GM12878 (cell line): ENCODE measurements around the gene APOE. TPM values are rescaled to one million over a fixed set of nuclear protein-coding genes. Genes with fewer than 3 reads are reported as not detected.
A peak's percentile ranks its signal among the peaks of the same experiment; 100 is the strongest.

Experiments
- ATAC-seq: fragments of 200-7000 bp; cut with Tn5 transposase; 3 replicates; pipeline ENCODE4 v1.9.1; 2020; ENCODE audit warnings: mild to moderate bottlenecking, moderate library complexity
- BruUV-seq: library from RNA; stranded (reverse); fragments of 400-500 nt; replicated peaks from 2 replicates; lab custom pipeline; 2021; lab: Mats Ljungman, UMichigan
- CTCF ChIA-PET: fragments of 300-600 bp; sonication (Branson Sonifier 250); formaldehyde crosslinking; extraction: SDS; loops from one replicate; lab custom pipeline; 2021; ENCODE audit warnings: inconsistent platforms; lab: Yijun Ruan, JAX
- POLR2A ChIA-PET: fragments of 350-600 bp; formaldehyde crosslinking; extraction: SDS; loops from one replicate; lab custom pipeline; 2021; ENCODE audit warnings: inconsistent platforms; lab: Charles Lee
- RAD21 ChIA-PET: fragments of 300-600 bp; sonication (Branson Sonifier 250); formaldehyde crosslinking; loops from one replicate; lab custom pipeline; 2023; ENCODE audit warnings: antibody characterized with exemption; ENCODE audit not compliant: unreplicated experiment; lab: Charles Lee
- SMC1A ChIA-PET: fragments of 300-600 bp; sonication (Branson Sonifier 250); formaldehyde crosslinking; loops from one replicate; lab custom pipeline; 2023; ENCODE audit not compliant: unreplicated experiment, uncharacterized antibody; lab: Charles Lee
- DNase-seq: peaks from one replicate; pipeline ENCODE4 v3.0.0-alpha.2; 2011; ENCODE audit warnings: low read depth, low spot score
- FAIRE-seq: peaks from 3 replicates; lab custom pipeline; 2011; peaks lifted over from hg19 to GRCh38; lab: Jason Lieb, UNC
- H2AFZ ChIP-seq: 2 replicates; pipeline ENCODE4 v1.6.0; 2011; ENCODE audit warnings: low read depth, low read length, control low read depth; ENCODE audit not compliant: control insufficient read depth
- H3K27ac ChIP-seq: 2 replicates; pipeline ENCODE4 v1.5.1; 2011; ENCODE audit warnings: control low read depth; ENCODE audit not compliant: control insufficient read depth, insufficient read depth
- H3K27me3 ChIP-seq, 2 experiments: replicated peaks in 1 of 2; 2 replicates each; pipeline versions ENCODE4 v1.6.0 to v1.6.1; 2011; ENCODE audit warnings: low read length in 1 of 2; ENCODE audit not compliant: control insufficient read depth in 2 of 2, insufficient read depth in 2 of 2
- H3K36me3 ChIP-seq, 2 experiments: 2 replicates each; pipeline ENCODE4 v1.5.1; 2011; ENCODE audit warnings: low read length in 1 of 2; ENCODE audit not compliant: control insufficient read depth in 2 of 2, insufficient read depth in 2 of 2
- H3K4me1 ChIP-seq: 2 replicates; pipeline ENCODE4 v1.6.1; 2011; ENCODE audit warnings: mild to moderate bottlenecking, low read length, moderate library complexity, mixed read lengths; ENCODE audit not compliant: control insufficient read depth, insufficient read depth
- H3K4me2 ChIP-seq: 2 replicates; pipeline ENCODE4 v1.6.0; 2011; ENCODE audit warnings: control low read depth; ENCODE audit not compliant: control insufficient read depth, insufficient read depth
- H3K4me3 ChIP-seq: fragments of 200-600 bp; sonication (generic); 2 replicates; pipeline ENCODE4 v1.5.1; 2016
- H3K79me2 ChIP-seq: 2 replicates; pipeline ENCODE4 v1.6.0; 2011; ENCODE audit warnings: low read length; ENCODE audit not compliant: control insufficient read depth, insufficient read depth
- H3K9ac ChIP-seq: 2 replicates; pipeline ENCODE4 v1.8.0; 2011; ENCODE audit warnings: low read length, control low read depth, mixed read lengths; ENCODE audit not compliant: control insufficient read depth, insufficient read depth
- H3K9me3 ChIP-seq: replicated peaks from 3 replicates; pipeline ENCODE4 v1.5.1; 2011; ENCODE audit warnings: mild to moderate bottlenecking, low read length; ENCODE audit not compliant: control insufficient read depth, insufficient read depth
- H4K20me1 ChIP-seq: 2 replicates; pipeline ENCODE4 v1.6.0; 2011; ENCODE audit not compliant: control insufficient read depth, insufficient read depth
- BRCA1 ChIP-seq: IDR thresholded peaks from 2 replicates; pipeline ENCODE4 v1.6.1; 2011; ENCODE audit warnings: low read depth, low read length, improper control_type of control experiment
- CREM ChIP-seq: IDR thresholded peaks from 2 replicates; pipeline ENCODE4 v1.6.1; 2014; ENCODE audit warnings: antibody characterized with exemption, low read depth
- EZH2 ChIP-seq: IDR thresholded peaks from 2 replicates; pipeline ENCODE4 v1.6.1; 2012; ENCODE audit warnings: low read depth, mild to moderate bottlenecking, control low read depth, inconsistent platforms, low read length, borderline replicate concordance; ENCODE audit not compliant: control insufficient read depth
- FOXK2 ChIP-seq: fragments of 450-650 bp; IDR thresholded peaks from 2 replicates; pipeline ENCODE4 v1.6.1; 2017; ENCODE audit warnings: mild to moderate bottlenecking, moderate library complexity
- GABPA ChIP-seq: IDR thresholded peaks from 2 replicates; pipeline ENCODE4 v1.6.1; 2014; ENCODE audit warnings: antibody characterized with exemption, low read depth, mild to moderate bottlenecking, inconsistent platforms
- IRF5 ChIP-seq: fragments of 450-650 bp; IDR thresholded peaks from 2 replicates; pipeline ENCODE4 v1.6.1; 2017; ENCODE audit warnings: borderline replicate concordance
- KLF5 ChIP-seq: fragments of 450-650 bp; IDR thresholded peaks from 2 replicates; pipeline ENCODE4 v1.6.1; 2014; ENCODE audit warnings: mild to moderate bottlenecking; ENCODE audit not compliant: partially characterized antibody
- NBN ChIP-seq: fragments of 450-650 bp; IDR thresholded peaks from 2 replicates; pipeline ENCODE4 v1.6.1; 2016
- NR2C2 ChIP-seq: IDR thresholded peaks from 2 replicates; pipeline ENCODE4 v1.6.1; 2011; ENCODE audit warnings: borderline replicate concordance, low read depth; ENCODE audit not compliant: control insufficient read depth, insufficient read length
- RCOR1 ChIP-seq: conservative IDR thresholded peaks from 2 replicates; pipeline ENCODE4 v1.6.1; 2012; ENCODE audit warnings: low read depth, low read length, improper control_type of control experiment
- RELA ChIP-seq: fragments of 450-650 bp; IDR thresholded peaks from 2 replicates; pipeline ENCODE4 v1.8.0; 2014; ENCODE audit warnings: borderline replicate concordance; ENCODE audit not compliant: partially characterized antibody
- SMAD5 ChIP-seq: IDR thresholded peaks from 2 replicates; pipeline ENCODE4 v1.6.1; 2016; ENCODE audit warnings: antibody characterized with exemption, low read depth
- STAT1 ChIP-seq: fragments of 450-650 bp; conservative IDR thresholded peaks from 2 replicates; pipeline ENCODE4 v1.6.1; 2014; ENCODE audit warnings: antibody characterized with exemption, mild to moderate bottlenecking
- TARDBP ChIP-seq: IDR thresholded peaks from 2 replicates; pipeline ENCODE4 v1.6.1; 2016; ENCODE audit warnings: borderline replicate concordance
- USF2 ChIP-seq: IDR thresholded peaks from 2 replicates; pipeline ENCODE4 v1.6.1; 2011; ENCODE audit warnings: low read depth, low read length, improper control_type of control experiment, borderline replicate concordance
- WRNIP1 ChIP-seq: IDR thresholded peaks from 2 replicates; pipeline ENCODE4 v1.6.1; 2011; ENCODE audit warnings: low read depth, low read length, improper control_type of control experiment, borderline replicate concordance
- ZSCAN29 ChIP-seq: fragments of 450-650 bp; IDR thresholded peaks from 2 replicates; pipeline ENCODE4 v1.6.1; 2017; ENCODE audit warnings: mild to moderate bottlenecking, moderate library complexity
- WGBS: methylation state at CpG from one replicate; pipeline ENCODE4 v1.1.6; 2016; ENCODE audit warnings: low lambda C conversion rate; ENCODE audit not compliant: insufficient replicate concordance, insufficient coverage; ENCODE audit errors: missing lambda C conversion rate; 5-methylcytosine and 5-hydroxymethylcytosine counted together
- in situ Hi-C: fragments of 300-500 bp; cut with MboI; formaldehyde crosslinking; loops from 9 replicates; pipeline ENCODE4 v1.14.3; 2018; ENCODE audit warnings: mixed read lengths
- intact Hi-C: fragments of 100-400 bp; cut with micrococcal nuclease; formaldehyde crosslinking; loops from one replicate; pipeline ENCODE4 v1.14.2; 2022; ENCODE audit not compliant: unreplicated experiment
- polyA plus RNA-seq, 11 experiments: library from polyadenylated mRNA; depleted of rRNA in 4 of 11; unstranded in 6 of 11; stranded (reverse) in 5 of 11; fragments of >200 nt; fragmentation: Nextera tagmentation in 4 of 11; fragmentation: Illumina TruSeq in 1 of 11; extraction: Ambion mirVana in 4 of 11; extraction: Trizol in 1 of 11; gene quantifications; 1 replicate in 1 of 11; 2 replicates in 10 of 11; pipeline versions ENCODE4 v1.2.1 to v1.2.3, GENCODE V29; 2011 to 2016; ENCODE audit warnings: inconsistent platforms in 2 of 11, missing spikeins in 2 of 11, low read depth in 1 of 11
- total RNA-seq, 4 experiments: library from RNA; depleted of rRNA in 3 of 4; stranded (reverse); fragments of >200 nt in 3 of 4; fragmentation: Illumina TruSeq in 1 of 4; extraction: Trizol in 1 of 4; gene quantifications; 2 replicates each; pipeline versions ENCODE4 v1.2.1 to v1.2.3, GENCODE V29; 2013 to 2021
- TF ChIP-seq, protein P1 (sequence below): IDR thresholded peaks from 2 replicates; pipeline ENCODE4 v1.6.1; 2012; ENCODE audit warnings: low read length, inconsistent platforms

APOE gene
- total and polyA plus RNA-seq, 10 of the 15 experiments (the other 5 are each of a cell fraction or from before 2014, with no cell fraction given), result 0.22 to 3.7 (median 0.44) TPM; not detected in 4

- WGBS, result under 1% methylated on average over 55 of the region's 65 CpGs
- ChIA-PET RAD21 (interaction anchor here (1.0 kb wide), 1 partner anchor 84 kb away, joined by 3 read pairs; the partner anchor contains the start of gene CLASRP), CTCF (interaction anchor here (0.7 to 3.5 kb wide), 5 partner anchors 34 to 384 kb away, joined by 3 to 12 read pairs (median 4); no protein-coding TSS in a partner anchor), SMC1A (interaction anchor here (0.6 to 1.2 kb wide), 6 partner anchors 31 to 264 kb away, joined by 3 to 5 read pairs (median 4); partner anchors contain the start of gene CLASRP), POLR2A (interaction anchor here (0.8 to 1.6 kb wide), 8 partner anchors 11 to 224 kb away, joined by 3 to 7 read pairs (median 4); partner anchors contain the start of genes BLOC1S3, TOMM40 and TRAPPC6A)
- peaks cover 10% of the 10 kb centered on the region for H3K4me1 ChIP-seq
- in situ Hi-C loops (loop anchor here (10.0 kb wide), 1 partner anchor 50 kb away; the partner anchor contains the start of gene APOE), intact Hi-C loops (no loop called here)
- H4K20me1 ChIP-seq, result no peaks in the 10 kb centered on the region
- peaks cover 2% of the 10 kb centered on the region in 2 experiments; a peak in 1 of 4 replicates for H3K36me3 ChIP-seq
- H3K9ac ChIP-seq, result peak within 1 kb of the TSS; percentile 100
- peak within 1 kb of the TSS; percentile 96 for H3K4me2 ChIP-seq
- FAIRE-seq, result peak; percentile 86
- TSS peak; percentile 95 for BruUV-seq
- no peaks in the 10 kb centered on the region for H3K27me3 ChIP-seq
- H2AFZ ChIP-seq, result peak within 1 kb of the TSS; percentile 100
- H3K9me3 ChIP-seq, result no peaks in the 10 kb centered on the region
- H3K27ac ChIP-seq, result peak within 1 kb of the TSS; percentile 100
- H3K79me2 ChIP-seq, result peaks cover 56% of the 10 kb centered on the region
- DNase-seq, result peak; percentile 92
- H3K4me3 ChIP-seq, result peak within 1 kb of the TSS; percentile 80
- peak; percentile 95 for ATAC-seq
- no peak for TF ChIP-seq TARDBP
- TF ChIP-seq, protein P1, sequence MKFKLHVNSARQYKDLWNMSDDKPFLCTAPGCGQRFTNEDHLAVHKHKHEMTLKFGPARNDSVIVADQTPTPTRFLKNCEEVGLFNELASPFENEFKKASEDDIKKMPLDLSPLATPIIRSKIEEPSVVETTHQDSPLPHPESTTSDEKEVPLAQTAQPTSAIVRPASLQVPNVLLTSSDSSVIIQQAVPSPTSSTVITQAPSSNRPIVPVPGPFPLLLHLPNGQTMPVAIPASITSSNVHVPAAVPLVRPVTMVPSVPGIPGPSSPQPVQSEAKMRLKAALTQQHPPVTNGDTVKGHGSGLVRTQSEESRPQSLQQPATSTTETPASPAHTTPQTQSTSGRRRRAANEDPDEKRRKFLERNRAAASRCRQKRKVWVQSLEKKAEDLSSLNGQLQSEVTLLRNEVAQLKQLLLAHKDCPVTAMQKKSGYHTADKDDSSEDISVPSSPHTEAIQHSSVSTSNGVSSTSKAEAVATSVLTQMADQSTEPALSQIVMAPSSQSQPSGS, result no peak
- no peak for TF ChIP-seq RELA
- peak; percentile 94 for TF ChIP-seq CREM
- peak; percentile 67; the same call in 1 of the 2 replicates for TF ChIP-seq FOXK2
- TF ChIP-seq RCOR1, result 0 out of 2 replicates have a peak, but pooled peaks have one; percentile 47
- TF ChIP-seq WRNIP1, result peak; percentile 96; the same call in 1 of the 2 replicates
- peak; percentile 87 for TF ChIP-seq ZSCAN29
- TF ChIP-seq USF2, result no peak
- TF ChIP-seq BRCA1, result peak; percentile 82
- TF ChIP-seq EZH2, result no peak
- peak; percentile 52; the same call in 1 of the 2 replicates for TF ChIP-seq IRF5
- 0 out of 2 replicates have a peak, but pooled peaks have one; percentile 96 for TF ChIP-seq STAT1
- TF ChIP-seq GABPA, result peak; percentile 85
- TF ChIP-seq NBN, result peak; percentile 99
- no peak for TF ChIP-seq NR2C2
- TF ChIP-seq SMAD5, result peak; percentile 75
- TF ChIP-seq KLF5, result peak; percentile 22
Observed at GRCh38 chr19:44954649-44955504, 49.3 kb downstream of the APOE start, which contains the start of gene CLPTM1. TSS of gene CLPTM1 (plus strand) at chr19:44955380. CDS start at chr19:44955396, 16 bp downstream.
